ENCODE results near the gene NUP205.

- TF ChIP-seq CTCF (IDR thresholded peaks at IDR 0.05 in 8 of 11, conservative IDR thresholded peaks at IDR 0.05 in 3 of 11) (no peak), POLR2AphosphoS5 (IDR thresholded peaks at IDR 0.05) (no peak)
Measured at GRCh38 chr7:135514856-135515255, 42.9 kb upstream of the NUP205 start.
